Peyer's patch (tissue), 4 donors: ENCODE measurements around the gene MNS1. TPM values are rescaled to one million over a fixed set of nuclear protein-coding genes. Genes with fewer than 3 reads are reported as not detected.
A peak's percentile ranks its signal among the peaks of the same experiment; 100 is the strongest.

Experiments
- DNase-seq, 3 donors: peaks; one replicate each; pipeline ENCODE4 v3.0.0-alpha.2; 2017 to 2019
- H3K27ac ChIP-seq, 4 donors: fragments of 200-600 bp; sonication (generic); one replicate each; pipeline ENCODE4 v1.5.1; 2016 to 2019
- H3K27me3 ChIP-seq, 2 donors: fragments of 200-600 bp; sonication (generic); one replicate each; pipeline ENCODE4 v1.5.1; 2019
- H3K36me3 ChIP-seq, 3 donors: fragments of 200-600 bp; sonication (generic); one replicate each; pipeline ENCODE4 v1.5.1; 2016 to 2019
- H3K4me1 ChIP-seq, 4 donors: fragments of 200-600 bp; sonication (generic); one replicate each; pipeline ENCODE4 v1.5.1; 2016 to 2019
- H3K4me3 ChIP-seq, 4 donors: fragments of 200-600 bp; sonication (generic); 1 replicate in 3 of 4; 2 replicates in 1 of 4; pipeline ENCODE4 v1.5.1; 2016 to 2019; ENCODE audit warnings: mild to moderate bottlenecking in 1 of 4
- H3K9me3 ChIP-seq, 4 donors: fragments of 200-600 bp; sonication (generic); one replicate each; pipeline ENCODE4 v1.5.1; 2016 to 2019; ENCODE audit warnings: mild to moderate bottlenecking in 1 of 4
- POLR2A ChIP-seq, 2 donors: fragments of 450-650 bp; IDR thresholded peaks; one replicate each; pipeline ENCODE4 v1.5.1; 2017; ENCODE audit warnings: antibody characterized with exemption in 2 of 2, mild to moderate bottlenecking in 2 of 2, moderate library complexity in 2 of 2
- total RNA-seq, 4 donors: library from RNA; depleted of rRNA; stranded (reverse); fragments of >200 nt; gene quantifications; one replicate each; pipeline ENCODE4 v1.1.0, GENCODE V29; 2016
- TF ChIP-seq, protein P1 (sequence below), 6 experiments: fragments of 450-650 bp in 4 of 6; fragments of 200-600 bp in 2 of 6; sonication (generic) in 1 of 6; IDR thresholded peaks; one replicate each; pipeline ENCODE4 v1.5.1; 2017 to 2019; ENCODE audit warnings: antibody characterized with exemption in 6 of 6, mild to moderate bottlenecking in 3 of 6, moderate library complexity in 1 of 6

MNS1 gene
- total RNA-seq, 4 donors from 2014 or later, result 0.70 to 3.2 (median 1.5) TPM

DNA sequence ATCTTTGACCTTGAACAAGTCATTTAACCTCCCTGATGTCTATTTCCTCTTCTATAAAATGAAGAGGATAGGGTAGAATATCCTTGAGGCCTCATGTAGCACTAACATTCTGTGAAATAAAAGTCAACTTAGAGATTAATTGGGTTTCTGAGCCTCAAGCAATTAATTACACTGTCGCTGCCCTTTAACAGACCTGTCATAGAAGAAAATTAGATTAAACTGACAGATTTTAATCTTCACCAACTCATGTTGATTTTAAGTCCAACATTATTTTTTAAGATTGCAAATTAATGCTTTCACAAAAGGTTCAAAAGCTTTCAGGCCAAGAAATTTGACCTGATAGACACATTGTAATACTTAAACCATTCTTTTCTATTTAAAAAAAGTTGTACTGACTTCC lies 8.1 kb upstream of the MNS1 start:
- no peaks in the 10 kb centered on the region for H3K9me3 ChIP-seq
- no peak overlapping the region for H3K27ac ChIP-seq
- H3K4me1 ChIP-seq, result peaks cover 0 to 7% (median 0%) of the 10 kb centered on the region in 4 donors
- no peaks in the 10 kb centered on the region for H3K36me3 ChIP-seq
- H3K4me3 ChIP-seq, result no peak overlapping the region
- no peak for DNase-seq
- TF ChIP-seq POLR2A (IDR thresholded peaks at IDR 0.05), result no peak
- TF ChIP-seq, protein P1, sequence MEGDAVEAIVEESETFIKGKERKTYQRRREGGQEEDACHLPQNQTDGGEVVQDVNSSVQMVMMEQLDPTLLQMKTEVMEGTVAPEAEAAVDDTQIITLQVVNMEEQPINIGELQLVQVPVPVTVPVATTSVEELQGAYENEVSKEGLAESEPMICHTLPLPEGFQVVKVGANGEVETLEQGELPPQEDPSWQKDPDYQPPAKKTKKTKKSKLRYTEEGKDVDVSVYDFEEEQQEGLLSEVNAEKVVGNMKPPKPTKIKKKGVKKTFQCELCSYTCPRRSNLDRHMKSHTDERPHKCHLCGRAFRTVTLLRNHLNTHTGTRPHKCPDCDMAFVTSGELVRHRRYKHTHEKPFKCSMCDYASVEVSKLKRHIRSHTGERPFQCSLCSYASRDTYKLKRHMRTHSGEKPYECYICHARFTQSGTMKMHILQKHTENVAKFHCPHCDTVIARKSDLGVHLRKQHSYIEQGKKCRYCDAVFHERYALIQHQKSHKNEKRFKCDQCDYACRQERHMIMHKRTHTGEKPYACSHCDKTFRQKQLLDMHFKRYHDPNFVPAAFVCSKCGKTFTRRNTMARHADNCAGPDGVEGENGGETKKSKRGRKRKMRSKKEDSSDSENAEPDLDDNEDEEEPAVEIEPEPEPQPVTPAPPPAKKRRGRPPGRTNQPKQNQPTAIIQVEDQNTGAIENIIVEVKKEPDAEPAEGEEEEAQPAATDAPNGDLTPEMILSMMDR (IDR thresholded peaks at IDR 0.05), result no peak
- no peaks in the 10 kb centered on the region for H3K27me3 ChIP-seq

DNA sequence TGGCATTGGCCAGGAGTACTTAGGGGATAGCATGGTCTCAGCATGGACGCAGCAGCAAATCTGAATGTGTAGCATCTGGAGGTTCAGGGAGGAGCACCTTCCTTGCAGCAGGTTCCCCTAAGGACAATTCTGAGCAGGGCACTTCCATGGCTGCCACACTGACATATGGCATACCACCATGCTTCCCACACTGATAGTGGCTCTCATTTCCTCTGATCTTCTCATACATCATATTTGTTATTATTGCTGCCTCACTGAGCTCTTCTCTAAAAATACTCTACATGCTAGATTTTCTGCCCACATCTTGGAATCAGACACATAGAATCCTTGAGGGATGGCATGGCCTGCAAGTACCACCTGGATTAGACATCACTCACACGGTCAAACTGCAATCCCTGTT lies 7.3 kb upstream of the MNS1 start:
- Histone ChIP-seq H3K36me3 (no peaks in the 10 kb centered on the region), H3K4me3 (no peak overlapping the region), H3K27me3 (no peaks in the 10 kb centered on the region), H3K4me1 (peaks cover 0 to 7% (median 0%) of the 10 kb centered on the region in 4 donors), H3K27ac (no peak overlapping the region), H3K9me3 (no peaks in the 10 kb centered on the region)
- TF ChIP-seq, protein P1 (IDR thresholded peaks at IDR 0.05), result no peak
- TF ChIP-seq POLR2A (IDR thresholded peaks at IDR 0.05), result no peak
- DNase-seq, result no peak

DNA sequence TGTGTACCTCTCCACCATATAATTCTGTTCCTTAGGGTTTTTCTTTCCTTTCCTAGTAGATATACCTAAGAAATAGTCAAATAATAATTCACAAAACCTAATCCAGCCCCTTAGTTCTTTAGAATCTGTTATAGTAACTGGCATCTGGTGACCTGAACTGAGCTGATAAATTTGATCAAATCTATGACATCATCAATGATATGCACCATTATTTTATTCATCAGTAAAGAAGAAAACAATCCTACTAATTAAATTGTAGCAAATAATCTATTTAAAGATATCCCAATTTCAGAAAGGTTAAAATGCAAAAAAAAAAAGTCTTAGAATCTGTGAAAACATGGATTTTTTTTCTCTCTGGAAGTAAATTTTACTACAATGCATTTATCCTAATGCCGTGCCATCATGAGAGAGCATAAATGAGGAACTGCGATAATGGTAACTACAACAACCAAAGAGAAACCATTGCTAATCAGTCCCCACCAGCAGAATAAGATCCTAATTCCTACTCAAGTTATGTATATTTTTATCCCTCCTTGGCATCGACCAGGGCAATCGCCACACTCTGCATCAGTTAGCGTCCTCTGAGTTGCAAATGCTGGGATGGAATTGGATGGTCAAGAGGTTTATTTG lies 6.6 kb upstream of the MNS1 start:
- TF ChIP-seq, protein P1 (IDR thresholded peaks at IDR 0.05), result no peak
- no peak for TF ChIP-seq POLR2A (IDR thresholded peaks at IDR 0.05)
- Histone ChIP-seq H3K9me3 (no peaks in the 10 kb centered on the region), H3K4me1 (peaks cover 0 to 7% (median 0%) of the 10 kb centered on the region in 4 donors), H3K4me3 (no peak overlapping the region), H3K27me3 (no peaks in the 10 kb centered on the region), H3K36me3 (no peaks in the 10 kb centered on the region), H3K27ac (no peak overlapping the region)
- no peak for DNase-seq

DNA sequence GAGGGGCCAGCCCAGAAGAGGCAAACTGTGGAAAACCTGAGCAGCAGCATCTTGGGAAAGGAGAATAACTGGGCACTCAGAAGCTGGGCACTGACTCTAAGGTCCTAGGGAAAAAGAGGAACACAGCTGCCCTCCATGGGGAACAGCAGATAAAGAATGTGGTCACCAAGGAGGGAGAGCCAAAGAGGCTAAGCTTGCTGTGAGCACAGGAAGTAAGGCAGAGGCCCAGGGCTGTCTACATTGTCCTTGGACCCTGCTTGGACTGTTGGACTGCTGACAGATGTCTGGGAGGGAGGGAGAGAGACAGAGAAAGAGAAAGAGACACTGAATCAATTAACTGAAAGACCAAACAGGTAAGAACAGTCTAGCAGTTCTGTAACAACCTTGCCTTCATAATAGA lies 4.5 kb upstream of the MNS1 start:
- Histone ChIP-seq H3K27ac (peak overlapping the region in 2 of 4 donors; percentile 36 to 50), H3K4me1 (peaks cover 0 to 7% (median 1%) of the 10 kb centered on the region in 4 donors), H3K9me3 (no peaks in the 10 kb centered on the region), H3K4me3 (no peak overlapping the region), H3K27me3 (no peaks in the 10 kb centered on the region), H3K36me3 (no peaks in the 10 kb centered on the region)
- no peak for TF ChIP-seq POLR2A (IDR thresholded peaks at IDR 0.05)
- TF ChIP-seq, protein P1 (IDR thresholded peaks at IDR 0.05), result no peak
- DNase-seq, result peak in 1 of 3 donors; percentile 67

DNA sequence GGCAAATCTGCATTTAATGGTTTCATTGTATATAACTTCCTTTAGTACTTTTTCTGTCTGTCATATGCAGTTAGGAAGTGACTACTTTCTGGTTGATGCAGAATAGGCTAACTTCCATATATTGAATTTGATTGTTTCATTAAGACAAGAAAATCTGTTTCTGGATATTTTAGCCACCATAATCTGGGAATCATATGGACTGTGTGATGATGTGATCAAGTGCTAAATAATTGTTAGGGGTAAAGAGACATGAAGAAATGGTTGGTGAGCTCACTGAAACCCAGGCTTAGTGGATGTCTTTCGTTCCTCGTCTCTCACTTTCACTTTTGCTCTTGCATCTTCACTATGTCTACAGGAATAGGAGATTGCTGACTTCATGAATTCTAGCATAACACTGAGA lies 3.5 kb upstream of the MNS1 start:
- no peaks in the 10 kb centered on the region for H3K36me3 ChIP-seq
- TF ChIP-seq POLR2A (IDR thresholded peaks at IDR 0.05), result no peak
- TF ChIP-seq, protein P1 (IDR thresholded peaks at IDR 0.05), result no peak
- H3K4me1 ChIP-seq, result peaks cover 0 to 7% (median 2%) of the 10 kb centered on the region in 4 donors
- peak overlapping the region in 2 of 4 donors; percentile 2 to 44 for H3K27ac ChIP-seq
- no peak for DNase-seq
- H3K27me3 ChIP-seq, result no peaks in the 10 kb centered on the region
- H3K4me3 ChIP-seq, result peak overlapping the region in 3 of 4 donors; percentile 0 to 36 (median 17)
- H3K9me3 ChIP-seq, result no peaks in the 10 kb centered on the region
